Kidney epithelial cell (primary cell): ENCODE results near the gene CACNG4. TPM values are rescaled to one million over a fixed set of nuclear protein-coding genes. Genes with fewer than 3 reads are reported as not detected.

Experiments used
- DNase-seq: peaks from one replicate; pipeline ENCODE4 v3.0.0-alpha.2; 2010; ENCODE audit warnings: low read depth
- H3K27me3 ChIP-seq: 2 replicates; pipeline ENCODE4 v1.6.0; 2011; ENCODE audit warnings: low read length; ENCODE audit not compliant: control insufficient read depth, insufficient read depth
- H3K36me3 ChIP-seq: 2 replicates; pipeline ENCODE4 v1.5.1; 2011; ENCODE audit warnings: low read length; ENCODE audit not compliant: control insufficient read depth, insufficient read depth
- H3K4me3 ChIP-seq: 2 replicates; pipeline ENCODE4 v1.5.1; 2011; ENCODE audit warnings: low read depth, mild to moderate bottlenecking, control low read depth, low read length
- total RNA-seq: library from RNA; depleted of rRNA; stranded (reverse); fragments of >200 nt; gene quantifications from 2 replicates; pipeline ENCODE4 v1.2.3, GENCODE V29; 2015
- TF ChIP-seq, protein P1 (sequence below): IDR thresholded peaks from 2 replicates; pipeline ENCODE4 v1.5.1; 2011; ENCODE audit warnings: mild to moderate bottlenecking, moderate library complexity, low read length, control low read depth, inconsistent platforms; ENCODE audit not compliant: insufficient read depth, poor library complexity, severe bottlenecking

CACNG4 gene
- total RNA-seq, 1 donor from 2014 or later: 0.84 TPM

DNA sequence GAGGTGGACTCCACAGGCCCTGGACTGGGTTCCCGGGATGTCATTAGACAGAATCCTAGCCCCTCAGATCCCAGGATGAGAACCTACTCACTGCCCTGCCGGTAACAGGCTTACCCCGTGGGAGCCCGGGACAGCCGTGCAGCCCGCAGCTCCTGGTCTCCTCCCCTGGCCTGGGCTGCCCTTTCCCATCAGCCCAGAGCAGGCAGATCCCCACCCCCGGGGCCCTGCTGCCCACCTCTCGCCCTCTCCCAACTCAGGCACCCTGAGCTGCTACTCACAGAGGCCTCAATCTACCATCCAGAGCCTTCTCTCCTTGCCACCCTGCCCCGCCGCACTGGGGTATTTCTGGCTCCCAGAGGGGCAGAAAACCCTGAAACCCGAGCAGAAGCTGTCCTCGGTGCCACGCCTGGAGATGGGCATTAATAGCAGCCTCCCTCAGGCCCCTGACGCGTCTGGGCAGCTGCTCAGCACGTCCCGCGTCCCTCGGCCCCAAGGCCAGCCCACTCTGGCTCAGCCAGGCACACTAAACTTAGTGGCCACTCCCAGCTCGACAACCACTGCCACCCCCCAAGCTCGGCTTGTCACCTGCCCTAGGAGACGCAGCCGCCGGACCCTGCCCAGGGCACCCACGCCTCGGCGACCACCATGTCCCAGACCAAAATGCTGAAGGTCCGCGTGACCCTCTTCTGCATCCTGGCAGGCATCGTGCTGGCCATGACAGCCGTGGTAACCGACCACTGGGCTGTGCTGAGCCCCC is 79.7 kb downstream of the CACNG4 start, which contains the start of gene CACNG1:
CACNG1 (plus strand) TSS at position 539 of the 757 bp plus-strand sequence; CDS start at position 646, 107 bp downstream.
- no peaks in the 10 kb centered on the region for H3K36me3 ChIP-seq
- TF ChIP-seq, protein P1, sequence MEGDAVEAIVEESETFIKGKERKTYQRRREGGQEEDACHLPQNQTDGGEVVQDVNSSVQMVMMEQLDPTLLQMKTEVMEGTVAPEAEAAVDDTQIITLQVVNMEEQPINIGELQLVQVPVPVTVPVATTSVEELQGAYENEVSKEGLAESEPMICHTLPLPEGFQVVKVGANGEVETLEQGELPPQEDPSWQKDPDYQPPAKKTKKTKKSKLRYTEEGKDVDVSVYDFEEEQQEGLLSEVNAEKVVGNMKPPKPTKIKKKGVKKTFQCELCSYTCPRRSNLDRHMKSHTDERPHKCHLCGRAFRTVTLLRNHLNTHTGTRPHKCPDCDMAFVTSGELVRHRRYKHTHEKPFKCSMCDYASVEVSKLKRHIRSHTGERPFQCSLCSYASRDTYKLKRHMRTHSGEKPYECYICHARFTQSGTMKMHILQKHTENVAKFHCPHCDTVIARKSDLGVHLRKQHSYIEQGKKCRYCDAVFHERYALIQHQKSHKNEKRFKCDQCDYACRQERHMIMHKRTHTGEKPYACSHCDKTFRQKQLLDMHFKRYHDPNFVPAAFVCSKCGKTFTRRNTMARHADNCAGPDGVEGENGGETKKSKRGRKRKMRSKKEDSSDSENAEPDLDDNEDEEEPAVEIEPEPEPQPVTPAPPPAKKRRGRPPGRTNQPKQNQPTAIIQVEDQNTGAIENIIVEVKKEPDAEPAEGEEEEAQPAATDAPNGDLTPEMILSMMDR: no peak
- DNase-seq: no peak
- no peak within 1 kb of the TSS for H3K4me3 ChIP-seq
- peaks cover 11% of the 10 kb centered on the region for H3K27me3 ChIP-seq

DNA sequence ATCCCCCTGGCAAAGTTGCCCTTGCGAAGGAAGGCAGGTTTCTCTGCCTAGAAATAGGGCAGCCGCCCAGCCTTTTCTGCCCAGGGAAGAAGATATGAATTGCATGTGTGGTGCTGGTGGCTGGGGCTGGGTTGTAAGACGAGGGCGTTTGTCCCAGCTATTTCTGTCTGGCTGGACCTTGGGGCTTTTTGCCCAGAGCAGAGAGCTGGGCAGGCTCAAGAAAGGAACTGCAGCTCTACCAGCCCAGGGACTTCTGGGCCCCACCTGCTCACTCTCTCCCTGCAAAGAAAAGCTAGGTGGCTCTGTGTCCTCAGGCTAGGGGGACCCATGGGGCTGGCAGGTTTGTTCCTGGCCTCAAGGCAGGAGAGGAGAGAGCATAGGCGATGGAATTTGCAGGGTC is 80.4 kb downstream of the CACNG4 start:
- Histone ChIP-seq H3K27me3 (peaks cover 11% of the 10 kb centered on the region), H3K4me3 (no peak overlapping the region), H3K36me3 (no peaks in the 10 kb centered on the region)
- no peak for DNase-seq
- TF ChIP-seq, protein P1: no peak

DNA sequence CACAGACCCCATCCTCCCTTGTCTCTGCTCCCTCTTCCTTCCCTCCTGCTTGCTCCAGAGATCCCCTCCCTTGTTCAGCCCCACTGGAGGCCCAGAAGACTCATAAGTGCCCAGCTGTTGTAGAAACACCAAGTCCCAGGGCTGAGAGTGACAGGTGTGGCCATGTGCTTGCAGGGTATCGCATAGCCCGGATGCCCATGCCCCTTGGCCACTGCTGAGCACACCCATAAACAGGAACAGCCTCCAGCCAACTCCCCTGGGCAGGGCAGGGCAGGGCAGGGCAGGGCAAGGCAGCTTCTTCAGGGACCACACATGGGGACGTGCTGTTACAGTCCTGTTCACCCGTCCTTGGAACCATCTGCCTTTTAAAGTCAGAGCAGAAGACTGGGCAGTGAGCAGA is 81.9 kb downstream of the CACNG4 start:
- no peaks in the 10 kb centered on the region for H3K36me3 ChIP-seq
- no peak overlapping the region for H3K4me3 ChIP-seq
- peaks cover 11% of the 10 kb centered on the region for H3K27me3 ChIP-seq
- DNase-seq: no peak
- TF ChIP-seq, protein P1: no peak

DNA sequence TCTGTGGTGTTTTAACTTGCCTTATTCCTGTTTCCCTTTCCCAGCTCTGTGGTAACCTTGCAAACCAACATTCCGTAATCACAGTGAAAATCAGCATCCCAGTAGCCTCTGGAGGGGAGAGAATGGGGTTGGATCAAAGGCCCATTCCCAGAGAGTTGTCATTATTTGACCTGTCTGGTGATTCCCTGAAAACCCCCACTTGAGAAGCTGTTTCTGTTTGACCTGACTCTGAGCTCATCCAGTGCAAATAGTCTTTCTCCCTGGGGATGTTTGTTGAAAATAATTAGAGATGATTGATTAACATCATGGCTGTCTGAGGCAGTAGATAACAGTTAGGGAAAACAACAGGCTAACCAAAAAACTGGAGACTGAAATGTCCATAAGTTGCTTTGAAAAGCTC is 82.9 kb downstream of the CACNG4 start:
- H3K27me3 ChIP-seq: peaks cover 9% of the 10 kb centered on the region
- TF ChIP-seq, protein P1: no peak
- H3K4me3 ChIP-seq: no peak overlapping the region
- no peaks in the 10 kb centered on the region for H3K36me3 ChIP-seq
- DNase-seq: no peak

DNA sequence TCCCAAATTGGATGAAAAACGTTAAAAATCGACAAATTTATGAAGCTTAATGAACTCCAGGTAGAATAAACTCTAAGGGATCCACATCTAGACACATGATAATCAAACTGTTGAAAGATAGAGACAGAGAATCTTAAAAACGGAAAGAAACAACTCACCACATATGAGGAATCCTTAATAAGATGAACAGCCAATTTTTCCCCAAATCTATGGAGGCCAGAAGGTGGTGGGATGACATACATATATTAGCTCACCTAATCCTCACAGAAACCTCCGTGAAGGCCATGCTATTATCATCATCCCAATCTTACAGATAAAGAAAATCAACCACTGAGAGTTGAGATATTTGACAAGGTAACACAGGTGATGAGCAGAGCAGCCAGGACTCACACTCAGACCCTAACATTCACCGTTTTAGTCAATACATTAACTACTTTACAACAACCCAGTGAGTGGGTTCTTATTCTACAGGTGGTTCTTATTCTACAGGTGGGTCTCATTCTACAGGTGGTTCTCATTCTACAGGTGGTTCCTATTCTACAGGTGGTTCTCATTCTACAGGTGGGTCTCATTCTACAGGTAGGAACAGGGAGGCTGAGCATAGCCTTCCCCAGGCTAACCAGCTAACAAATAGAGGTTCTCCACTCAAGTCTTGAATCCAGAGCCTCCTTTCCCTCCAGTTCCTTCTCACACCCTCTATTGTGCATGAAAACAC is 84.7 kb downstream of the CACNG4 start:
- Histone ChIP-seq H3K4me3 (no peak overlapping the region), H3K36me3 (no peaks in the 10 kb centered on the region), H3K27me3 (peaks cover 3% of the 10 kb centered on the region)
- DNase-seq: no peak
- TF ChIP-seq, protein P1: no peak
